ENCODE data around the gene DOP1B.

- no peak for TF ChIP-seq EZH2 (IDR thresholded peaks at IDR 0.05; ENCODE audit: borderline replicate concordance, low read depth, low read length, poor library complexity, severe bottlenecking)
- no peak for TF ChIP-seq CTCF (conservative IDR thresholded peaks at IDR 0.05; ENCODE audit: low read depth, low read length)
Measured at GRCh38 chr21:36178349-36178748, 21.7 kb downstream of the DOP1B start.

Measured in A673 (cell line).